Adrenal gland (tissue), 12 donors: ENCODE measurements around the gene SLC16A11. TPM values are rescaled to one million over a fixed set of nuclear protein-coding genes. Genes with fewer than 3 reads are reported as not detected.

Experiments used
- DNase-seq, 7 donors: peaks; one replicate each; pipeline ENCODE4 v3.0.0-alpha.2; 2019 to 2020
- H3K27ac ChIP-seq, 5 donors: fragments of 200-600 bp; sonication (generic) in 4 of 5; 1 replicate in 3 of 5; 2 replicates in 2 of 5; pipeline versions ENCODE4 v1.5.1 to v1.8.0; 2016 to 2020; ENCODE audit warnings: mild to moderate bottlenecking in 1 of 5
- H3K27me3 ChIP-seq: fragments of 200-600 bp; 2 replicates; pipeline ENCODE4 v1.8.0; 2021
- H3K36me3 ChIP-seq, 2 donors: fragments of 200-600 bp; replicated peaks in 1 of 2; 1 replicate in 1 of 2; 2 replicates in 1 of 2; pipeline versions ENCODE4 v1.5.1 to v1.8.0; 2018 to 2022
- H3K4me1 ChIP-seq, 2 donors: fragments of 200-600 bp; replicated peaks in 1 of 2; 1 replicate in 1 of 2; 2 replicates in 1 of 2; pipeline versions ENCODE4 v1.5.1 to v1.8.0; 2018 to 2021
- H3K4me3 ChIP-seq, 4 donors: fragments of 200-600 bp; sonication (generic) in 3 of 4; one replicate each; pipeline ENCODE4 v1.5.1; 2016 to 2018
- H3K9me3 ChIP-seq, 3 donors: fragments of 200-600 bp; sonication (generic) in 1 of 3; replicated peaks in 1 of 3; 1 replicate in 2 of 3; 2 replicates in 1 of 3; pipeline versions ENCODE4 v1.5.1 to v1.8.0; 2016 to 2021
- POLR2A ChIP-seq, 2 donors: fragments of 450-650 bp; IDR thresholded peaks; one replicate each; pipeline ENCODE4 v1.6.1; 2017; ENCODE audit warnings: antibody characterized with exemption in 2 of 2, mild to moderate bottlenecking in 2 of 2, moderate library complexity in 1 of 2
- WGBS, 4 donors: extraction: QIAGEN DNeasy Blood & Tissue Kit in 2 of 4; methylation state at CpG; one replicate each; pipeline versions ENCODE4 v1.1.5 to v1.1.7; 2013 to 2017; 5-methylcytosine and 5-hydroxymethylcytosine counted together
- intact Hi-C, 2 donors: fragments of 100-400 bp; cut with DNase I; formaldehyde crosslinking; loops; one replicate each; pipeline versions ENCODE4 v1.14.1 to v1.15.0; 2022 to 2023
- polyA plus RNA-seq, 3 donors: library from polyadenylated mRNA; stranded (reverse); fragments of 200-250 nt in 2 of 3; fragments of 350-450 nt in 1 of 3; fragmentation: Illumina TruSeq in 1 of 3; extraction: RNeasy Lipid Tissue Mini Kit (QIAGEN cat#74804) in 1 of 3; gene quantifications; one replicate each; pipeline ENCODE4 v1.2.3, GENCODE V29; 2013 to 2014
- total RNA-seq, 9 donors: library from RNA; depleted of rRNA in 4 of 9; stranded (reverse); fragments of >200 nt in 4 of 9; fragments of 120-200 nt in 1 of 9; fragmentation: NEBNext Ultra II Directional in 1 of 9; extraction: Animal tissue kit (Norgen Biotek cat#: 25700) in 1 of 9; gene quantifications; one replicate each; pipeline versions ENCODE4 v1.1.0 to v1.2.4, GENCODE V29; 2013 to 2023
- TF ChIP-seq, protein P1 (sequence below), 6 experiments: fragments of 450-650 bp in 4 of 6; fragments of 200-600 bp in 2 of 6; sonication (generic) in 1 of 6; IDR thresholded peaks; 1 replicate in 5 of 6; 2 replicates in 1 of 6; pipeline versions ENCODE4 v1.5.1 to v1.8.0; 2016 to 2021; ENCODE audit warnings: antibody characterized with exemption in 6 of 6, mild to moderate bottlenecking in 2 of 6, moderate library complexity in 1 of 6
- donor health status: healthy with polysubstance abuse.
- donor health status: Bipolar disorder and iron deficiency.
- donor health status: DM: yes; HTN: yes; CAD: no.
- donor health status: DM: no; HTN: no; CAD: no.
- donor health status: DM: no; HTN: no; CAD: no.
- donor health status: DM: yes; HTN: yes; CAD: no.

The SLC16A11 gene
- total and polyA plus RNA-seq, 12 donors = 0.18 to 3.0 (median 0.69) TPM; not detected in 3

GRCh38 chr17:7083592-7083991 is 39.7 kb upstream of the SLC16A11 start:
- TF ChIP-seq, protein P1, sequence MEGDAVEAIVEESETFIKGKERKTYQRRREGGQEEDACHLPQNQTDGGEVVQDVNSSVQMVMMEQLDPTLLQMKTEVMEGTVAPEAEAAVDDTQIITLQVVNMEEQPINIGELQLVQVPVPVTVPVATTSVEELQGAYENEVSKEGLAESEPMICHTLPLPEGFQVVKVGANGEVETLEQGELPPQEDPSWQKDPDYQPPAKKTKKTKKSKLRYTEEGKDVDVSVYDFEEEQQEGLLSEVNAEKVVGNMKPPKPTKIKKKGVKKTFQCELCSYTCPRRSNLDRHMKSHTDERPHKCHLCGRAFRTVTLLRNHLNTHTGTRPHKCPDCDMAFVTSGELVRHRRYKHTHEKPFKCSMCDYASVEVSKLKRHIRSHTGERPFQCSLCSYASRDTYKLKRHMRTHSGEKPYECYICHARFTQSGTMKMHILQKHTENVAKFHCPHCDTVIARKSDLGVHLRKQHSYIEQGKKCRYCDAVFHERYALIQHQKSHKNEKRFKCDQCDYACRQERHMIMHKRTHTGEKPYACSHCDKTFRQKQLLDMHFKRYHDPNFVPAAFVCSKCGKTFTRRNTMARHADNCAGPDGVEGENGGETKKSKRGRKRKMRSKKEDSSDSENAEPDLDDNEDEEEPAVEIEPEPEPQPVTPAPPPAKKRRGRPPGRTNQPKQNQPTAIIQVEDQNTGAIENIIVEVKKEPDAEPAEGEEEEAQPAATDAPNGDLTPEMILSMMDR (IDR thresholded peaks at IDR 0.05) = no peak
- no peak for TF ChIP-seq POLR2A (IDR thresholded peaks at IDR 0.05)
- DNase-seq = no peak
- Histone ChIP-seq H3K36me3 (no peaks in the 10 kb centered on the region), H3K27ac (no peak overlapping the region), H3K27me3 (no peaks in the 10 kb centered on the region), H3K4me3 (no peak overlapping the region), H3K4me1 (no peaks in the 10 kb centered on the region), H3K9me3 (no peaks in the 10 kb centered on the region)
- intact Hi-C loops = no loop called here
- WGBS, 4 donors = 58 to 75% (median 69%) methylated on average over 4 of the region's 4 CpGs

DNA sequence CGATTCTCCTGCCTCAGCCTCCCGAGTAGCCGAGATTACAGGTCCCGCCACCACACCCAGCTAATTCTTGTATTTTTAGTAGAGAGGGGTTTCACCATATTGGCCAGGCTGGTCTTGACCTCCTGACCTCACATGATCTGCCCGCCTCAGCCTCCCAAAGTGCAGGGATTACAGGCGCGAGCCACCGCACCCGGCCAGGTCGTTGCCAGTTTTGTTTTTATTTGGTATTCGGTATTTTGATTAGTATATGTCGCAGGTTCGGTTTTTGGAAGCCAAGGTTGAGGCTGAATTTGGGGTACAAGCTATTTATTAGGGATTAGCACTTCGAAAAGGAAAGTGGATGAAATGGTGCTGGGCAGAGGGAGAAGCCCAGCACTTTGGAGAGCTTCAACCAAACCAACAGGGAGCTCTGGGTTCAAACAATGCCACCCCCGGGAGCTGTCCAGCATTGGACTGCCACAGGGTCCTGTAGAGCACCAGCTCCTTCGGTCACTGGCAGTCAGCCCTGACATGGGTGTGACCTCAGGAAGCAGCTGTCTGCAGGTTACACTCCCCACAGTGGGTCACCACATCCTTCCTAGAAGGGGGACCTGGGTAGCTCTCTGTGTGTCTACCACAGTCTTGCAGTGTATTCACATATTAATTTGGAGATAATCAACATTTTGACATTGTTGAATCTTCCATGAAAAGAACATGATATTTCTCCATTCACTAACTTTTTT is 37.6 kb upstream of the SLC16A11 start:
- intact Hi-C loops = no loop called here
- 76 to 85% (median 81%) methylated on average over 16 of the region's 16 CpGs for WGBS, 4 donors
- Histone ChIP-seq H3K27me3 (no peaks in the 10 kb centered on the region), H3K4me1 (no peaks in the 10 kb centered on the region), H3K4me3 (no peak overlapping the region), H3K27ac (no peak overlapping the region), H3K36me3 (no peaks in the 10 kb centered on the region), H3K9me3 (no peaks in the 10 kb centered on the region)
- no peak for DNase-seq
- TF ChIP-seq, protein P1 (IDR thresholded peaks at IDR 0.05) = no peak
- no peak for TF ChIP-seq POLR2A (IDR thresholded peaks at IDR 0.05)

DNA sequence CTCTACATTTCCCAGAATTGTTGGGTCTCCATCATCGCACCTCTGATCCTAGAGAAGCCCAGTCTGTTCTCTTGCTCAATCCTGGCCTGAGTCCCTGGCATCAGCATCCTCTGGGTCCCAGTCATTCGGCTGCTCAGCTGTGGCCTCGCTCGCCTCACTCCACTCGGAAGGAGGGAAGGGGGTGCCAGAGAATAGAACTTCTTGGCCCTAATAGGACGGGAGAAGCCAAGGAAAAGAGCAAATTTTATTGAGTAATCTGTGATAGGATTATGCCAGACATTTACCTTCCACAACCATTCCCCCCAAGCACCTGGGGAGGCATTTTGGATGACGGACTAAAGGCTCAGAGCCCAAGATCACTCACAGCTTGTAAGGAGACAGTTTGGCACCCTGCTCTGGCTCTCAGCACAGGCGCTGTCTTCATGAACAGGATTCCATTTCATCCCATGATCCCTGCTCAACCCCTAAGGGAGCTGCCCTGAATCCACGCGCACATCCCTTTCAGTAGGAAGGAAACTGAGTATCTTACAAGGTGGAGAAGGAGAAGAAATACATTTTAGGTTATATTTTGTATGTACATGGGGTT is 36.7 kb upstream of the SLC16A11 start:
- H3K4me1 ChIP-seq = no peaks in the 10 kb centered on the region
- no peak overlapping the region for H3K27ac ChIP-seq
- intact Hi-C loops = no loop called here
- TF ChIP-seq POLR2A (IDR thresholded peaks at IDR 0.05) = no peak
- TF ChIP-seq, protein P1 (IDR thresholded peaks at IDR 0.05) = no peak
- no peaks in the 10 kb centered on the region for H3K27me3 ChIP-seq
- WGBS, 4 donors = 62 to 82% (median 75%) methylated on average over 9 to 10 of the region's 10 CpGs
- H3K9me3 ChIP-seq = no peaks in the 10 kb centered on the region
- H3K4me3 ChIP-seq = no peak overlapping the region
- DNase-seq = no peak
- no peaks in the 10 kb centered on the region for H3K36me3 ChIP-seq

DNA sequence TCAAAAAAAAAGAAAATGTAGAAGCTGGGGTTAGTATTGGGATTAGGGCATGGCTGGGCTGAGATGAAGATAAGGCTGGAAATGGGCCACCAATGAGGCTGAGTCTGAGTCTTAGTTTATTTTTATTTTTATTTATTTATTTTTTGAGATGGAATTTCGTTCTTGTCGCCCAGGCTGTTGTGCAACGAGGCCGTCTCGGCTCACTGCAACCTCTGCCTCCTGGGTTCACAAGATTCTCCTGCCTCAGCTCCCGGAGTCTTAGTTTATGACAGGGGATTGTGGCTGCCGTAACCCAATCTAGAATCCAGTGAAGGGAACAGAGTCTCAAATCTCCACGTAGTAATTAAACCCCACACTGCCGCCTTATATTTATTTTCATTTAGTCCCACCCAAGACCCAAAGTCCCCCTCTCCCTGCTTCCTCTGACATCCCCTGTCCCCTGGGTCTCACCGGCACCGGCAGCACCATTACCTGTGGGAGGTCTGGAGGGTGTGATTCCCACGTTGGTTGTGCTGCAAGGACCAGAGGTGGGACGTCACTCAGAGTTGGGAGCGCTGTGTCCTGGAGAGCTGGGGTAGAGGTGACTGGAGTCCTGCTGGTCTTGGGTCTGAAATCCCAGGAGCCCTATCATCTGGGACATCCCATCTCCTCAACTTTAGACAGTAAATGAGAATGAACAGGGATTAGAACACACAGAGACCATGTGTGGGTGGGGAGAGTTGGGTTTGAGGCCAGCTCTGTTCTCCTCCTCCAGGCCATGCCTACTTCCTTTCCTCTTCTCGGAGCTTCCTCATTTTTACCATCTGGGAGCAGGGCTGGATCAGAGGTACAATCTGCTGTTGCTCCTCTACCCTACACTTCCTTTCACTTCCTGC is 35.9 kb upstream of the SLC16A11 start, which contains the start of gene CLEC10A:
CLEC10A (minus strand) TSS at position 671 of the 875 bp plus-strand sequence. CDS start 1,439 bp downstream, outside the sequence.
- Histone ChIP-seq H3K9me3 (no peaks in the 10 kb centered on the region), H3K36me3 (no peaks in the 10 kb centered on the region), H3K4me3 (no peak within 1 kb of the TSS), H3K4me1 (no peaks in the 10 kb centered on the region), H3K27me3 (no peaks in the 10 kb centered on the region), H3K27ac (peak within 1 kb of the TSS in 1 of 5 donors; percentile 34)
- TF ChIP-seq, protein P1 (IDR thresholded peaks at IDR 0.05) = no peak
- no peak for TF ChIP-seq POLR2A (IDR thresholded peaks at IDR 0.05)
- WGBS, 4 donors = 68 to 71% (median 70%) methylated on average over 15 of the region's 15 CpGs
- intact Hi-C loops = no loop called here
- DNase-seq = peak in 1 of 7 donors; percentile 17
